Loucy (cell line): Measurements from ENCODE around the gene SHC1.

Experiments
- CTCF ChIP-seq: fragments of 200-600 bp; sonication (generic); conservative IDR thresholded peaks from 2 replicates; pipeline ENCODE4 v1.5.1; 2014; ENCODE audit warnings: mild to moderate bottlenecking, antibody characterized with exemption, low read length
- EZH2phosphoT487 ChIP-seq: fragments of 200-600 bp; IDR thresholded peaks from 2 replicates; pipeline ENCODE4 v1.6.1; 2018; ENCODE audit warnings: antibody characterized with exemption, mild to moderate bottlenecking, moderate library complexity, borderline replicate concordance

GRCh38 chr1:154971341-154971998, 923 bp upstream of the SHC1 start:
- TF ChIP-seq CTCF (no peak), EZH2phosphoT487 (no peak)
